Astrocyte (in vitro differentiated cells and primary cell): ENCODE results near the gene PNLIP. TPM values are rescaled to one million over a fixed set of nuclear protein-coding genes. Genes with fewer than 3 reads are reported as not detected.

Source experiments
- DNase-seq: peaks from one replicate; pipeline ENCODE4 v3.0.0-alpha.2; 2010; ENCODE audit warnings: low read depth
- FAIRE-seq: peaks from 2 replicates; lab custom pipeline; 2011; peaks lifted over from hg19 to GRCh38; lab: Jason Lieb, UNC
- H2AFZ ChIP-seq: 2 replicates; pipeline ENCODE4 v1.6.0; 2012; ENCODE audit warnings: low read depth, low read length, inconsistent platforms
- H3K27ac ChIP-seq: 2 replicates; pipeline ENCODE4 v1.5.1; 2011; ENCODE audit warnings: low read depth, low read length, inconsistent platforms
- H3K27me3 ChIP-seq: 2 replicates; pipeline ENCODE4 v1.6.0; 2011; ENCODE audit warnings: low read length, inconsistent platforms; ENCODE audit not compliant: insufficient read depth
- H3K36me3 ChIP-seq: 2 replicates; pipeline ENCODE4 v1.5.1; 2011; ENCODE audit warnings: low read length, inconsistent platforms; ENCODE audit not compliant: insufficient read depth
- H3K4me1 ChIP-seq: 2 replicates; pipeline ENCODE4 v1.5.1; 2011; ENCODE audit warnings: low read length, inconsistent platforms; ENCODE audit not compliant: insufficient read depth
- H3K4me2 ChIP-seq: 2 replicates; pipeline ENCODE4 v1.6.0; 2012; ENCODE audit warnings: low read length, inconsistent platforms
- H3K4me3 ChIP-seq: 2 replicates; pipeline ENCODE4 v1.5.1; 2011; ENCODE audit warnings: low read depth, mild to moderate bottlenecking, low read length, inconsistent platforms; ENCODE audit not compliant: insufficient read depth
- H3K79me2 ChIP-seq: 2 replicates; pipeline ENCODE4 v1.6.0; 2012; ENCODE audit warnings: mild to moderate bottlenecking, low read length, inconsistent platforms; ENCODE audit not compliant: insufficient read depth
- H3K9ac ChIP-seq: 2 replicates; pipeline ENCODE4 v1.6.0; 2012; ENCODE audit warnings: mild to moderate bottlenecking, low read length, inconsistent platforms
- H3K9me3 ChIP-seq: 2 replicates; pipeline ENCODE4 v1.5.1; 2012; ENCODE audit warnings: low read depth, mild to moderate bottlenecking, low read length, inconsistent platforms; ENCODE audit not compliant: insufficient read depth
- H4K20me1 ChIP-seq: 2 replicates; pipeline ENCODE4 v1.6.0; 2012; ENCODE audit warnings: low read length, inconsistent platforms; ENCODE audit not compliant: insufficient read depth
- H3K27ac Mint-ChIP-seq: one replicate; pipeline ENCODE4 v1.8.0; 2021; ENCODE audit warnings: mild to moderate bottlenecking, mixed read lengths; ENCODE audit not compliant: unreplicated experiment
- H3K27me3 Mint-ChIP-seq: one replicate; pipeline ENCODE4 v1.8.0; 2021; ENCODE audit warnings: low read depth, mixed read lengths; ENCODE audit not compliant: unreplicated experiment
- H3K36me3 Mint-ChIP-seq: one replicate; pipeline ENCODE4 v1.8.0; 2021; ENCODE audit warnings: low read depth, mixed read lengths; ENCODE audit not compliant: unreplicated experiment
- H3K4me1 Mint-ChIP-seq: one replicate; pipeline ENCODE4 v1.8.0; 2021; ENCODE audit warnings: low read depth, mixed read lengths; ENCODE audit not compliant: unreplicated experiment
- H3K4me3 Mint-ChIP-seq: one replicate; pipeline ENCODE4 v1.8.0; 2021; ENCODE audit warnings: mild to moderate bottlenecking, moderate library complexity, mixed read lengths; ENCODE audit not compliant: unreplicated experiment
- H3K9me3 Mint-ChIP-seq: one replicate; pipeline ENCODE4 v1.8.0; 2021; ENCODE audit warnings: mild to moderate bottlenecking, mixed read lengths; ENCODE audit not compliant: unreplicated experiment
- EZH2 ChIP-seq: IDR thresholded peaks from 2 replicates; pipeline ENCODE4 v1.6.1; 2012; ENCODE audit warnings: mild to moderate bottlenecking, low read length, inconsistent platforms; ENCODE audit not compliant: insufficient read depth
- total RNA-seq: library from RNA; stranded (reverse); gene quantifications from 2 replicates; pipeline ENCODE4 v1.2.1, GENCODE V29; 2021
- TF ChIP-seq, protein P1 (sequence below): IDR thresholded peaks from 2 replicates; pipeline ENCODE4 v1.5.1; 2011; ENCODE audit warnings: low read depth, mild to moderate bottlenecking, inconsistent platforms, low read length, moderate library complexity; ENCODE audit not compliant: insufficient read depth

Gene PNLIP
- total RNA-seq, 1 donor from 2014 or later, result not detected

DNA sequence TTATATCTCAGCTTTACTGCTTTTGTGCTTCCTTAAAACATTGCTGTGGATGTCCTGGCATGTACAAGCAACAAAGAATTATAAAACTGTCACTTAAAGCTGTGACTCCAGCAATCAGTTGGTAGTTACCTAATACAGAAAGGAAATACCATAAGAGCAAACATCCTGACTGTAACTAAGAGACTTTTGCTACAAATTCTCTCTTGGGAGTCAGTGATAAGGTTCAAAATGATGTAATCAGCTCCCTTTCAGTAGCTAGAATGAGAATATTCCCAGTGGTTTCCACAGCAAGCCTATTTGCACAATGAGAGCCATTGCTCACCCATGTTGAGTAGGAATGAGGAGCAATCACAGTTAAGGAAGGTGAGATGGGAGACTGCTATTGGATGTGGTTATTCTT is 52.6 kb downstream of the PNLIP start:
- H3K79me2 ChIP-seq, result no peaks in the 10 kb centered on the region
- DNase-seq (no peak), FAIRE-seq (no peak)
- peaks cover 5% of the 10 kb centered on the region for H3K4me1 Mint-ChIP-seq
- TF ChIP-seq EZH2, result no peak
- TF ChIP-seq, protein P1, sequence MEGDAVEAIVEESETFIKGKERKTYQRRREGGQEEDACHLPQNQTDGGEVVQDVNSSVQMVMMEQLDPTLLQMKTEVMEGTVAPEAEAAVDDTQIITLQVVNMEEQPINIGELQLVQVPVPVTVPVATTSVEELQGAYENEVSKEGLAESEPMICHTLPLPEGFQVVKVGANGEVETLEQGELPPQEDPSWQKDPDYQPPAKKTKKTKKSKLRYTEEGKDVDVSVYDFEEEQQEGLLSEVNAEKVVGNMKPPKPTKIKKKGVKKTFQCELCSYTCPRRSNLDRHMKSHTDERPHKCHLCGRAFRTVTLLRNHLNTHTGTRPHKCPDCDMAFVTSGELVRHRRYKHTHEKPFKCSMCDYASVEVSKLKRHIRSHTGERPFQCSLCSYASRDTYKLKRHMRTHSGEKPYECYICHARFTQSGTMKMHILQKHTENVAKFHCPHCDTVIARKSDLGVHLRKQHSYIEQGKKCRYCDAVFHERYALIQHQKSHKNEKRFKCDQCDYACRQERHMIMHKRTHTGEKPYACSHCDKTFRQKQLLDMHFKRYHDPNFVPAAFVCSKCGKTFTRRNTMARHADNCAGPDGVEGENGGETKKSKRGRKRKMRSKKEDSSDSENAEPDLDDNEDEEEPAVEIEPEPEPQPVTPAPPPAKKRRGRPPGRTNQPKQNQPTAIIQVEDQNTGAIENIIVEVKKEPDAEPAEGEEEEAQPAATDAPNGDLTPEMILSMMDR, result no peak
- H3K9me3 Mint-ChIP-seq, result no peaks in the 10 kb centered on the region
- no peak overlapping the region for H3K27ac ChIP-seq
- no peaks in the 10 kb centered on the region for H3K4me1 ChIP-seq
- no peak overlapping the region for H2AFZ ChIP-seq
- no peaks in the 10 kb centered on the region for H3K9me3 ChIP-seq
- no peak overlapping the region for H3K27ac Mint-ChIP-seq
- H3K4me2 ChIP-seq, result no peak overlapping the region
- no peaks in the 10 kb centered on the region for H3K36me3 ChIP-seq
- H3K36me3 Mint-ChIP-seq, result peaks cover 2% of the 10 kb centered on the region
- H3K27me3 ChIP-seq, result no peaks in the 10 kb centered on the region
- no peaks in the 10 kb centered on the region for H4K20me1 ChIP-seq
- no peak overlapping the region for H3K9ac ChIP-seq
- no peak overlapping the region for H3K4me3 ChIP-seq
- no peak overlapping the region for H3K4me3 Mint-ChIP-seq
- peaks cover 28% of the 10 kb centered on the region for H3K27me3 Mint-ChIP-seq

DNA sequence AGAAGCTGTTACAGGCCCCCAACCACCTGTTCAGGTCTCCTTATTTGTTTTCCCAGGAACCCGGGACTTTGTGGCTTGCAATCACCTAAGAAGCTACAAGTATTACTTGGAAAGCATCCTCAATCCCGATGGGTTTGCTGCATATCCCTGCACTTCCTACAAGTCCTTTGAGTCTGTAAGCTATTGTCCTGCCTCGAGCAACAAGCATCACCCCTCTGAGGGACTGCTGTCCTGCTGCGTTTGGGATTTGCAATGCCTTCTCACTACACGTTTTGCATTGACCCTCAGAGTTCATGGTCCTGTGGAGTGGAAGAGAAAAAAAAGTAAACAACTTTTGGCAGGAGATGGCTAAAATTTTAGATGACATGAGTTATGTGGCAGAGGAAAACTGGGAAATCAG is 54.3 kb downstream of the PNLIP start:
- Histone ChIP-seq H3K79me2 (no peaks in the 10 kb centered on the region), H3K4me2 (no peak overlapping the region), H3K4me1 (no peaks in the 10 kb centered on the region), H3K9ac (no peak overlapping the region), H3K4me3 (no peak overlapping the region), H3K27me3 (no peaks in the 10 kb centered on the region), H3K9me3 (no peaks in the 10 kb centered on the region), H3K27ac (no peak overlapping the region), H4K20me1 (no peaks in the 10 kb centered on the region), H3K36me3 (no peaks in the 10 kb centered on the region), H2AFZ (no peak overlapping the region)
- peaks cover 2% of the 10 kb centered on the region for H3K36me3 Mint-ChIP-seq
- H3K27ac Mint-ChIP-seq, result no peak overlapping the region
- FAIRE-seq (no peak), DNase-seq (no peak)
- TF ChIP-seq, protein P1, result no peak
- TF ChIP-seq EZH2, result no peak
- H3K27me3 Mint-ChIP-seq, result peaks cover 24% of the 10 kb centered on the region
- H3K9me3 Mint-ChIP-seq, result no peaks in the 10 kb centered on the region
- H3K4me1 Mint-ChIP-seq, result peaks cover 5% of the 10 kb centered on the region
- no peak overlapping the region for H3K4me3 Mint-ChIP-seq

DNA sequence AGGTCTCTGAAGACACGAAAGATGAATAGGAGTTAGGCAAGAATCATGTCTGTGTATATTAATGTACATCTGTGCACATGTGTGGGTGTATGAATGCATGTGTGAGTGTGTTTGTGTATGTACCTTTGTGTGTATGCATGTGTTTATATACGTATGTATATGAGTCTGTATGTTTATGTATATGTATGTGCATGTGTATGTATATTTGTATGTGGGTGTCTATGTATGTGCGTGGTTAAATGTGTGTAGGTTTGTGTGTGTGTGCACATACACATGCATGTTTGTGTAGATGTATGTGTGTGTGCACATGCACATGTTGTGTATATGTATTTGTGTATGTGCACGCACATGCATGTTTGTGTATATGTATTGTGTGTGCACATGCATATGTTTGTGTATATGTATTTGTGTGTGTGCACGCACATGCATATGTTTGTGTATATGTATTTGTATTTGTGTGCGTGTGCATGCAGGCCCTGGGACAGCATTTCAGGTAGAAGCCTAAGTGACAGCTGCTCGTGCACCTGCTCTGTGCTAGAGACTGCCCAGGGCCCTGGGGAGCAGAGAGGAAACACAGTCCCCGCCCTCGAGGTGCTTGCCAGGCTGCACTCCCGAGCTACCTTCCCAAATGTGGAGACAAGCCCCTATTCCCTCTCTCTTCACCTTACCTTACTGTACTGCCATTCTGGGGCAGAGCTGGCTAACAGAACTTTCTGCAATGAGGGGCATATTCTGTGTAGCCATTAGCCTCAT is 57.1 kb downstream of the PNLIP start:
- H3K4me2 ChIP-seq, result no peak overlapping the region
- no peaks in the 10 kb centered on the region for H4K20me1 ChIP-seq
- TF ChIP-seq EZH2, result no peak
- TF ChIP-seq, protein P1, result no peak
- Mint-ChIP-seq H3K4me1 (peaks cover 4% of the 10 kb centered on the region), H3K27ac (no peak overlapping the region), H3K4me3 (no peak overlapping the region), H3K9me3 (peaks cover 2% of the 10 kb centered on the region), H3K27me3 (peaks cover 24% of the 10 kb centered on the region), H3K36me3 (no peaks in the 10 kb centered on the region)
- H3K4me3 ChIP-seq, result no peak overlapping the region
- DNase-seq (no peak), FAIRE-seq (no peak)
- no peaks in the 10 kb centered on the region for H3K27me3 ChIP-seq
- no peaks in the 10 kb centered on the region for H3K9me3 ChIP-seq
- no peaks in the 10 kb centered on the region for H3K4me1 ChIP-seq
- no peak overlapping the region for H3K9ac ChIP-seq
- H2AFZ ChIP-seq, result no peak overlapping the region
- H3K79me2 ChIP-seq, result no peaks in the 10 kb centered on the region
- no peaks in the 10 kb centered on the region for H3K36me3 ChIP-seq
- H3K27ac ChIP-seq, result no peak overlapping the region
